Stimulated activated CD8-positive, alpha-beta memory T cell treated with anti-CD3 and anti-CD28 coated beads, Interleukin-12 subunit alpha, Interleukin-12 subunit beta, amount 100 ng/mL, for 1 hour (primary cell): ENCODE data around the gene MSN.
"Not testable (repeated sequence)": the region's sequence is repeated elsewhere in the genome, so short reads cannot be mapped to it uniquely, and the experiment has no call there.

Experiments used
- DNase-seq: peaks from one replicate; pipeline ENCODE4 v3.0.0-alpha.2; 2020; ENCODE audit warnings: low read depth

MSN gene

DNA sequence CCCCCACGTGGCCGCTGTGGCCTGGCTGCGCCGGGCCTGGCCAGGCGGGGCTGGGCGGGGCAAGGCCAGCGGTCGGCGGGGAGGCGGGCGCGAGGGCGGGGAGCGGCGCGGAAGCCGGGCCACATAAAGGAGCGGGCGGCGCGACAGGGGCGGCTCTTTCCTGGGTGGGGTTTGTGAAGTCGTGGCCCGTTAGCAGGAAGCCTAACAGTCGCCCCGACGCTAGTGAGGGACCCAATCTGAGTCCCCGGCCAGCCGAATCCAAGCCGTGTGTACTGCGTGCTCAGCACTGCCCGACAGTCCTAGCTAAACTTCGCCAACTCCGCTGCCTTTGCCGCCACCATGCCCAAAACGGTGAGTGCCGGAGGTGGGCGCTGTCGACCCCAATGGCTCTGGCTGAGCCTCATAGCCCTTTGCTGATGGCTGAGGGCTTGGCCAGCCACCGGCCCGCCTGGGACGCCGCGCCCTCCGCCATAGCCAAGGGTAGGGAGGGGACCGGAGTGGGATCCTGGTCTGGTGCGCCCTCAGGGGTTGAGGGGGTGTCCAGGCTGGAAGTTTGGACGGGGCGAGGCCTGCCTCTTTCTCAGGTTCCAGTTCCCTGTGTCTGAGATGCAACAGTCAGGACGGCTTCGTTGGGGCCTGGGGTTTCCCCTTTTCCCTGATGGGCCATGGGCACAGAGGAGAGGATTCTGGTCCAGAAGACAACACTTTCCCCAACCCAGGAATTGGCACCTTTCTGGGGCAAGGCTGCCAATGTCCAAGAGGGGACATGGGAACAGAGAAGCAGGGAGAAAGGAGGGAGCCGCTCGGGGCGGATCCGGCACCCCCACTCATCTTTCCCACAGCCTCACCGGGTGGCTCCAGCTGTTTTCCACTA lies at the start of gene MSN:
MSN (plus strand) TSS at position 152 of the 874 bp plus-strand sequence; CDS start at position 340, 188 bp downstream.
- DNase-seq: peak; percentile 52

- not testable (repeated sequence) for DNase-seq
Measured at GRCh38 chrX:65620096-65620705, 47.3 kb upstream of the MSN start.

GRCh38 chrX:65630771-65631170 lies 36.7 kb upstream of the MSN start:
- no peak for DNase-seq

GRCh38 chrX:65633826-65634225 lies 33.6 kb upstream of the MSN start:
- DNase-seq: no peak

GRCh38 chrX:65634732-65635131 lies 32.7 kb upstream of the MSN start:
- no peak for DNase-seq

DNA sequence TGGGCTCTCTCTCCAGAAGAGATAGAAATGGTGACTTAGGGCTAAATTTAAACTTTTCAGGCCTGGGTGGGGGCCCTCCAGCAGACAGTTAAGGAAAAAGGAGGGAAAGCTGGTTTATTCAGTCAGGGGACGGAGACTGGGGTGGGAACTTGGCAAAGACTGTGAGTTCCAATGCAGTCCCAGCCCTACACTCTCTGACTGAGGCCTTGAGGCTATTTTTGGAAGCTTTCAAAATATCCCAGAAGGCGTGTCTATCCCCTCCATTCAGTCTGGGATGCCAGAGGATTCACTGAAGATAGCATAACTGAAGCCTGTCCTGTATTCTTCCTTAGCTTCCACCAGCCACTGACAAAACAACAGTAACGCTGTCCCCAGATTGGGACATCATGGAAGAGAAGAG lies 32.1 kb upstream of the MSN start:
- DNase-seq: no peak

- no peak for DNase-seq
Measured at GRCh38 chrX:65635822-65636221, 31.6 kb upstream of the MSN start.

- not testable (repeated sequence) for DNase-seq
Measured at GRCh38 chrX:65636261-65636660, 31.2 kb upstream of the MSN start.

DNA sequence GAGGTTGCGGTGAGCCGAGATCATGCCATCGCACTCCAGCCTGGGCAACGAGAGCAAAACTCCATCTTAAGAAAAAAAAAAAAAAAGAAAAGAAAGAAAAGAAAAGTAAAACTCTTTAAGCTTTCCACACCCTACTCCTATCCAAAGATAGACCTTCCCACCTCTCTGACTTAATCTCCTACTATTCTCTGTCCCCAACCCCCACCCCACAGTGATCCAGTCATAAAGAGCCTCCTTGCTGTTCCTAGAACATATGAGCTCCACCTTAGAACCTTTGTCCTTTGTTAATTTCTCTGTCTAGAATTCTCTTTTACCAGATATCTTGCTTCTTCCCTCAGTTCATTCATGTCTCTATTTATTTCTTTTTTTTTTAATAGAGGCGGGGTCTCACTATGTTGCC lies 30.1 kb upstream of the MSN start:
- no peak for DNase-seq

DNA sequence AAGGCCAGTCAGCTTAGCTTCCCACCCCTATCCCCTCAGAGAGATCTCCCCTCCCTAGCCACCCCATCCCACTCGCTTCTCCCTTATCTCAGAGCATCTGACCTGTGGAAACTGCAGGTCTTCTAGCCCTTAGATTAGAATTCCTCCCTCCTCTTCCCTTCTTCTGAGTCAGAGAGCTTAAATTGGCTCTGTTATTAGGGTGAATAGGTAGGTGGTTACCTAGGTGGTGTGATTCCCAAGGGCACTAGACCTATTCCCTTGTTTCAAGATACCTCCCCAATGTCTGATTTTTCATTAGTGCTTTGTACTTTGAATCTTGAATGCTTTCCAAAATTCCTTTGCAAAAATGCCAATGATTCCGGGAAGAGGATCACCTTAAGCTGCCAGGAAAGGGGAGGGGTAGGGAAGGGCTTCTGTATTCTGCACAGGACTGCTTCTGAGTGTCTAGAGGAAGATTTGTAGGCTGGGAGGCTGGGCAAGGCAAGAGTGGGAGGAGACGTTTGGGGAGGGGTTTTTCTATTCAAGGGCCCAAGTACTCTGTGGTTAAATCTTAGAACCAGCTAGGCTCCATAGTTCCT lies 24.5 kb upstream of the MSN start:
- DNase-seq: no peak

DNA sequence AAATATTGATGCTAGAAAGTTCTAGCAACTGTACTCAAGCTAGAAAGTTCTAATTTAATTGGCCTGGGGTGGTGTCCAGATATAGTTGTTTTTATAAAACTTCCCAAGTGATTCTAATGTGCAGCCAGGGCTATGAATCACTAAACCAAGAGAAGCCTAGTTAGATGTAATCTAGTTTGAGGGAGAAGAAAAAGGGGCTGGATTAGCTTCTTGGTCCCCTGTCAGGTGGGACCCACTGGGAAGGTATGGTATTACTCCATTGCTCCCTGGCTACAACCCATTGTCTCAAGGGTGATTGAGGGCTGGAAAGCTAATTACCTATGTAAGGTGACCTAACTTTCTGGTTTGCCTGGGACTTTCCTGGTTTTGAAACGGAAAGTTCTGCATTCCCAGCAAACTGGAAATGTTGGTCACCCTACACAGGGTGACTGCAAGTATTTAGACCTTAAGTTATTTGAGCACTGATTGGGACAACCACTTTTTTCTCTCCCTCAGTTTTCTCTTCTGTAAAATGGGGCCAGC lies 23.9 kb upstream of the MSN start:
- DNase-seq: no peak

GRCh38 chrX:65644621-65645289 lies 22.7 kb upstream of the MSN start:
- no peak for DNase-seq

DNA sequence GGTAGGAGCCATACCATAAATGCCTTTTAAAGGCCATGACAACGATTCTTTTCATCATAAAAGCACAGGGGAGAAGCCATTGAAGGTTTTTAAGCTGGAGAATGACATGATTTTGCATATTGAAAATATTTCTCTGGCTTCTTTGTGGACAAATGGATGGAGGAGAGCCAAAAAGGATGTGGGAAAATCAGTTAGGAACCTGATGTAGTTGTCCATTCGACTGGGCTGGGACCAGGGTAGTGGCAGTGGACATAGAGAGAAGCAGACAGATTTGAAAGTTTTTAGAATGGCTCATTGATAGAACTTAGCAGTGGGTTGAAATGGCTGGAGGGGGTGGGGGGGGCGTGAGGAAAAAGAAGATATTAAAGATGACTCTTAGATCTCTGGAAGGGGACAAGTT lies 19.7 kb upstream of the MSN start:
- no peak for DNase-seq

- DNase-seq: no peak
Measured at GRCh38 chrX:65652098-65652497, 15.4 kb upstream of the MSN start.

DNA sequence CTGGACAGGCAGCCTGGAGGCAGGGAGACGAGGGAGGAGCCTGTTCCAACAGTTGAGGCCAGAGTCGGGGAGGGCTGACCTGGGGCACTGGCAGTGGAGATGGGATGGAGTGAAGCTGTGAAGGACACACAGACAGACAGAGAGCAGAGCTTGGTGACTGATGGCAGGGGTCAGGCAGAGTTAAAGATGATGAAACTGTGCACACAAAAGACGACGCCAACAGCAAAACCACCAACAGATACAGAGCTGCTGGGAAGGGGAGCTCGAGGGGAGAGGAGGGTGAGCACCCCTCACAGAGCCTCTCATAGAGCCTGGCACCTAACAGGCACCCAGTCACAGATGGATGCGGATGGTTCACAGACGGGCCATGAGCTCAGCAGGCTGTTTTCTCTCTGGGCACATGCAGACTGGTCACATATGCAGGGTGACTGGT lies 10.4 kb upstream of the MSN start:
- DNase-seq: not testable (repeated sequence)

GRCh38 chrX:65657659-65658058 lies 9.8 kb upstream of the MSN start:
- no peak for DNase-seq

GRCh38 chrX:65658229-65658628 lies 9.2 kb upstream of the MSN start:
- DNase-seq: no peak

DNA sequence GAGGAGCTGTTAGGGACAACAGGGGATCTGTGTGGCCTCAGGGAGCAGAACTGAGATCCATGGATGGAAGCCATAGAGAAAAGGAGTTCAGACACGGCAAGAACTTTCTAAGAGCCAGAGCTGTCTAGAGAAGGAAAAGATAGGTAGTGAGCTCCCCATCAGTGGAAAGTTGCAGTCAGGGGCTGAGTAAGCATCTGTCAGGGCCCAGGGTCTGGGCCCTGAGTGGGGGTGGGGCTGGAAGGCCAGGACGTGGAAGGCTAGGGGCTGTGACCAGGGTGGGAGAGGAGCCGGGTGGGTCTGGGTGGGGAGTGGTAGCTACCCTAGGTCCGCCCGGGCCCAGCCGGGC lies 324 bp upstream of the MSN start:
- DNase-seq: no peak

- DNase-seq: no peak
Measured at GRCh38 chrX:65668377-65669310, 1.2 kb downstream of the MSN start.

GRCh38 chrX:65671286-65671685 lies 3.8 kb downstream of the MSN start:
- DNase-seq: no peak

DNA sequence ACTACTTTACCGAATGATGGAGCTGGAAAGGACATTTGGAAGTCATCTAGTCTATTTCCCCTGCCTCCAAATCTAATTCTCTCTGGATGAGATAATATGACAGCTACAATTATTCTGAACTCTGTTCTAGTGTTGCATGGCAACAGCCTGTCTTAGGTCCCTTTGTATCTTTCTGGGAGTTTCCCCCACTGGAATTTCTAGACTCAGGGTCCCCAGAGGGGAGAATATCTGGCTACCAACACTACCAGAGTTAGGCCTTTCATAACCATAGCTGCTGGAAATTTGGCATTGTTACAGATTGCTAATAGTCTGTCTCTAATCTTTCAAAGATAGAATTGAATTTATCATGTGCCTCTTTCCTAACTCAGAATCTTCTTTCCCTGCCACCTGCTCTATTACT lies 4.5 kb downstream of the MSN start:
- no peak for DNase-seq

DNA sequence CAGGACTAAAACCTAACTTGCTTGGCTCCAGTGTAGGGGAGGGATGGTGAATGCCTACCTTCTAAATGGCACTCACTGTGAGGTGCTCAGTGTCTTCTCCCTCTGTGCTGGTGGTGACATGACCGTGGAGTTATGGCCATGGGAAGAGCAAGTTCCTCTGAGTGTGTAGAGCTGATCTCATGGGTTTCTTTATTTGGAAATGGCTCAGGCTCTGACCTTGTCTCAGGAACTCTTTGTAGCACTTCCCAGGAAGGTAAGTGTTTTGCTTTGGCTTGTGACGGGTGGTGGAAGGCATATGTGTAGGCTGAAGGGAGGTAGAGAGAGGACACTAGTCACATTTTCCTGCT lies 6.4 kb downstream of the MSN start:
- no peak for DNase-seq
